Stimulated activated CD8-positive, alpha-beta memory T cell treated with anti-CD3 and anti-CD28 coated beads, Interleukin-4, amount 100 ng/mL, for 48 hours (primary cell): Measurements from ENCODE around the gene TMEM269.
"Not testable (repeated sequence)": the region's sequence is repeated elsewhere in the genome, so short reads cannot be mapped to it uniquely, and the experiment has no call there.

ENCODE experiments used
- DNase-seq: peaks from one replicate; pipeline ENCODE4 v3.0.0-alpha.2; 2020

TMEM269 gene

GRCh38 chr1:42777852-42778251 is 6.9 kb upstream of the TMEM269 start:
- DNase-seq, result peak; percentile 45

GRCh38 chr1:42779725-42780124 is 5.1 kb upstream of the TMEM269 start:
- no peak for DNase-seq

GRCh38 chr1:42780176-42780575 is 4.6 kb upstream of the TMEM269 start:
- no peak for DNase-seq

- no peak for DNase-seq
Observed at GRCh38 chr1:42783092-42783491, 1.7 kb upstream of the TMEM269 start.

GRCh38 chr1:42784547-42784945 is 245 bp upstream of the TMEM269 start:
- no peak for DNase-seq

DNA sequence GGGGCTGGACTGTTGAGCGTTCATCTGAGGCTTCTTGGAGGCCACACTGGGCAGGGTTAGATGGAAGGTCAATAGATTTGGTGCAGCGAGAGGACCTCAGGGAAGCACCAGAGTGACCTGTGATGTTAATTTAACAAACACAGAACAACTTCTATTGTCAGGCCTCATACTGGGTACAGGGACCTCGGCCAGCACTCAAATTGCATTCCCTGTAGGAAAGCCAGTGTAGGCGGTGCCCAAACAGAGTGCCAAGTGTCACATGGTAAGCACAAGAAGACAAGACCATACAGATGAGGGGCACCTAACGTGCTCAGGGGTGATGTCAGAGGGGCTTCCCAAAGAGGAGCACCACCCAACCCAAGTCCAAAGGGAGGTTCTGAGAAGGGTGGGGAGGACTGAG is 1.3 kb downstream of the TMEM269 start:
- DNase-seq, result no peak

GRCh38 chr1:42788021-42788420 is 3.2 kb downstream of the TMEM269 start:
- DNase-seq, result no peak

DNA sequence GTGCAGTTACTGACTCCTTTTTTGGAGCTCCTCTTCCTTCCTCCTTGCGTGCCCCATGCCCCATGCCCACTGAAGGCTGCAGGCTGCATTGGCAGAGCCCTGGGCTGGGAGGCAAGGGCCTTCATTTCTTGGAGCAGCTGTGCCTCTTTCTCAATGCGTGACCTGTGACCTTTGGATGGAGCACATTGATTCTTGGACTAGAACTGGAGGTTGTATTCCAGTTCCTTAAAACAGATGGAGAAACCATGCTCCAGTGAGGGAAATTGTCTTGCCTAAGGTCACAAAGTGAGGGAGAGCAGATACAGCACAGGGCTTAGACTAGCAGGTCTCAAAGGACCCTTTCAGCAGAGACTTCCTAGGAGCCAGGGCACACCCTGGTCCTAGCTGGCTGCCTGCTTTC is 9.0 kb downstream of the TMEM269 start:
- no peak for DNase-seq

- DNase-seq, result no peak
Observed at GRCh38 chr1:42797414-42797813, 12.6 kb downstream of the TMEM269 start.

DNA sequence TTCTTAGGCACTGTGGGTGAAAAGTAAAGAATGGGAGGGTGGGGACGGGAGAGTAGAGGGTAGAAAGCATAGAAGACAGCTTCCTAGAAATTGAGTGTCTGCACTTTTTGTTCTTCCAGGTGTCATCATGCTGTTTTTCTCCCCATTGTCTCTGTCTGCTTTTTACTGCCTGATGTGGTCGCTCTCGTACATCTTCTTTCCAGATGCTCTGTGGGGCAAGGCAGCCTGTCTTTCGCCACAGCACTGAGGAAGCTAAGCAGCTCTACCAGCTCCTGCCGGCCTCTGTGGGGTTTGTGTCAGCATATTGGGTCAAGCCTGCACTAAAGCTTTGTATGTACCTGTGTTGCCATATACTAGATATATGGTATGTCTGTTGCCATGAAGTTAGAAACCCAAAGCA is 13.2 kb downstream of the TMEM269 start:
- DNase-seq, result no peak

DNA sequence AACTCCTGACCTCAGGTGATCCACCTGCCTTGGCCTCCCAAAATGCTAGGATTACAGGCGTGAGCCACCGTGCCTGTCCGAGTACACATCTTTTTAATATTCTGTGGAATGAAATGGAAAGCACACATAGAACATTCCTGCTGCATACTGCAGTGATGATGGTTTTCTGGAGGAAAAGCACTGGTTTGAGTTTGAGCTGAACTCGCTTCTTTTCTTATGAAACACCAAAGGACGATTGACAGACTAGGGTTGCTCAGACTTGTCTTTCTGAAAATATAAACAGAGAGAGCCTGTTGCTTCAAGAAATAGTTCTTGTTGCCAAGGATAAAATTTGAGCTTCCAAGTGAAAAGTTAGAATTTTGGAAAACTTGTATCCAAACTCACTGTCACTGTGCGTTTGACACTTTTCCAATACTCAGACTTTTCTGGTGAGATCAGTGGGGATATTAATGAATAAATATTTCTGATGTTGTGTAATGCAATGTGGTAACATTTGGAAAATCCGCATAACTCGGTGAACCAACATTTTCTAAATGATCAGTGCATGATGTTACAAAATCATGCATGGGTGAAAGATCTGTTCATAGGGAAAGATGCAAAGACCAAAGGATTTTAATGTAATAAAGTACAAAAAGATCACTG is 17.2 kb downstream of the TMEM269 start:
- DNase-seq, result no peak

- no peak for DNase-seq
Observed at GRCh38 chr1:42806171-42806570, 21.4 kb downstream of the TMEM269 start.

- no peak for DNase-seq
Observed at GRCh38 chr1:42806593-42806992, 21.8 kb downstream of the TMEM269 start.

GRCh38 chr1:42807056-42807668 is 22.4 kb downstream of the TMEM269 start:
- no peak for DNase-seq

DNA sequence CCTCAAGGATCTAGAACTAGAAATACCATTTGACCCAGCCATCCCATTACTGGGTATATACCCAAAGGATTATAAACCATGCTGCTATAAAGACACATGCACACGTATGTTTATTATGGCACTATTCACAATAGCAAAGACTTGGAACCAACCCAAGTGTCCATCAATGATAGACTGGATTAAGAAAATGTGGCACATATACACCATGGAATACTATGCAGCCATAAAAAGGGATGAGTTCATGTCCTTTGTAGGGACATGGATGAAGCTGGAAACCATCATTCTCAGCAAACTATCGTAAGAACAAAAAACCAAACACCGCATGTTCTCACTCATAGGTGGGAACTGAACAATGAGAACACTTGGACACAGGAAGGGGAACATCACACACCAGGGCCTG is 30.0 kb downstream of the TMEM269 start:
- DNase-seq, result not testable (repeated sequence)

DNA sequence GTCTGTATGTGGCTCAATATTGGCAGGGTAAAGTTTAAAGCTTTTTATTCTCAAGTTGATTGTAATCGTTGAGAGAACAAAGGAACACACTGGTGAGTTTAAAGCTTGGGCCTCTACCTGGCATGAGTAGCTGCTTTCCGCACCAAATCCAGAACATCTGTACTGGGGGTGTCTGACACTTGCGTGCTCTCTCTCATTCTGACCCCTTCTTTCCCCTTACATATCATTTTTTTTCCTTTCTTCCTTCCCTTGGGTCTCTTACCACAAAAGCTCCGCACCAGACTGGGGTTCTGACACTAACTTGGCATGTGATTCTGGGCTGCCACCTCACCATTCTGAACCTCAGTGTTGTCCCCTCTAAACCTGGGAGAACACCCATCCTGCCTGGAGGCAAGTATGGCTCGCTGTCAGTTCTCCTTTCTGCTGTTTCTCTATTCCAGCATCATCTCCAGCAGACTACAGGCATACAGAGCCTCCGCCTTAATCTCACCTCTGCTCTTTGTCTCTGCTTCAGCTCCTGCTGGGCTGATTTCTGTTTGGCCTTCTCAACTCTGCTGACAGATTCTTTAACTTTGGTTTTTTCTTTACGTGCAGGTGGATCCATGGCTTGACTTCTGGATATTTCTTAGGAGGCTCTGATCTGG is 31.3 kb downstream of the TMEM269 start:
- peak; percentile 31 for DNase-seq

DNA sequence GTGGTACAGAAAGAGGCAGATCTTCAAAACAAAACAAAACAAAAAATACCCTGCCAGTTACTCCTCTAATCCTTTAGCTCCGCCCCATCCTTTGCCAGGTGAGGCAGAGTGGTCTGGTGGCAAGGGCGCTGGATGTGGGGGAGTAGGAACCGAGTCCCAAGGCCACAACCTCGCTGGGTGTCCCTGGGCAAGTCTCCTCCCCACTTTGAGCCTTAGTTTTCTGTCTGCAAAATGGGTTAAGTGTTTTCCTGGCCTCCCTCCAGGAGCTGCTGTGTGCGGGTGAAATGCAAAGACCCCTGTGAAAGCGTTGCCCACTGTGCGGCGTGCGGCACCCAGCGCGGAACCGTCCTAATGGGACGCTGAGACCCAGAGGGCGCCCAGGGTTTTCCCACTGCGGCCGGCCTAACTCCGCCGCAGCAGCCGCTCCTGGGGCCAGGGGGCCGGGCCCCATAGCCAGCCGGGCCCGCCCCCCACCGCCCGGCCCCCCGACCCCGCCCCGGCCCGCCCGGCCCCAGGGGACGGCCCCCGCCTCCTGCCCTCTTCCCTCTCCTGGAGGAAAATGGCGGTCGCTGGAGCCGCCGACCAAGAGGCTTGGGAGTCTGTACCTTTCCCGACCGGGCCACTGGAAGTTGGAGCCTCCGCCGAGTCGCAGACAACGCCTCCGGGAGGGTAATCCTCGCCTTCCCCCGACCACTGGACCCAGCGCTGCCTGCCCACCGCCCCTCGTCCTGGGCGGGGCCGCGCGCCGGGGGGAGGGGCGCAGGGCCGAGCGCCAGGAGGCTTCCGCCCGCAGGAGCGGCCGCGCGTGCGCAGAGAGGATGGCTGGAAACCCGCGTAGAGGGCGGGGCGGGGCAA is 32.0 kb downstream of the TMEM269 start, which contains the start of the genes ERMAP and SVBP:
Gene ERMAP (plus strand): TSS at position 538 of the 855 bp plus-strand sequence. CDS start 13,327 bp downstream, outside the sequence.
Gene SVBP (minus strand): TSS at position 813 of the 855 bp plus-strand sequence. CDS start 853 bp downstream, outside the sequence.
- DNase-seq, result peak; percentile 97

DNA sequence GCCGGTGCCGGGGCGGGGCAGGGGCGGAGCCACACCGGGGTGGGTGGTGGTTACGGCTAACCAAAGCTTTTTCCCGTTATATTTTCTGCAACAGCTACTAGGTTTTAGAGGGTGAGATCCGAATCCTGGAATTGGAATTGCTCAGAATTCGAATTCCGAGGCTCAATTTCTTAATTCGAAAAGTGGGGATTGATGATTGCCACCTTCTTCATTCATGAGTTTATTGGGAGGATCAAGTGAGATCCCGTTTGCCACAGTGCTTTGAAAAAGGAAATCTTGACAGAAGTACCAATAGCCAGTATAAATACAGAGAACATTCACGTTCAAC is 32.6 kb downstream of the TMEM269 start:
- DNase-seq, result no peak

- no peak for DNase-seq
Observed at GRCh38 chr1:42817976-42818375, 33.2 kb downstream of the TMEM269 start.

DNA sequence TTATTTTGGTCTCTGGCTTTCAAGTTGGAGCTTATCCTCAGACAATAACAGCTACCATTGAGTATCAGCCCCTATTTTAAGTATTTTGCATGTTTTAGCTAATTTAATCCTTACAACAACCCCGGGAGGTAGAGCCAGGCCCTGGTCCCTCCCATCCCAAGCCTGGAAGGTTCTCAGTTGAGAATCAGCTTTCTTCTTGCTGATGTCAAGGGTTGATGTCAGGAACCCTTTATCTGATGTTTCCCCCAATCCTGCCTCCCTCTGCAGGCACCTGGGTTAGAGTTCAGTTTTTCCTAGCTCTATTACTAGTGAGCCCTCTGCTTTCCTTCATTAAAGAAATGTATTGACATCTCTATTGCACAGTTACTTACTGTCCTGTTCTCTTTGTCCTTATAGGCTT is 36.0 kb downstream of the TMEM269 start:
- DNase-seq, result no peak

- DNase-seq, result no peak
Observed at GRCh38 chr1:42821690-42822089, 36.9 kb downstream of the TMEM269 start.

- no peak for DNase-seq
Observed at GRCh38 chr1:42822800-42823392, 38.1 kb downstream of the TMEM269 start.

GRCh38 chr1:42824481-42825035 is 39.8 kb downstream of the TMEM269 start:
- DNase-seq, result no peak
